ENCODE results near the gene ANO4.

ANO4 gene

DNA sequence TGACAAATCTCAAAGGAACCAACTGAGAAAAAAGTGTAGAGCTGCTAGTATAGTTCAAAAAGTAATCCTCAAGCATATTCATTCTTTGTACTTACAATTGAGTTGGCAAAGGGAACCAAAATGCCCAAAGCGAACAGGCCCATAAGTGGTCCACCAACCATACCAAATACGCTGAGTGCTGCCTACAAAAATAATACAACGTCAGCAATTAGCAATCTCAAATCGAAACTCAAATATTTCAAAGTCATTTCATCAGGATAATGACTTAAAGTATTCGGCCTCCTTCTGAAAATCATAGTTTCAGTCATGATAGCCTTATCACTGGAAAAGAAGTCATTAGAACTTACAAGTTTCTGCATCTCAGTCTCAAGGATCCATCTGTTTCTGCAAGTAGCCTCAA, 373.4 kb downstream of the ANO4 start:
- TF ChIP-seq, protein P1, sequence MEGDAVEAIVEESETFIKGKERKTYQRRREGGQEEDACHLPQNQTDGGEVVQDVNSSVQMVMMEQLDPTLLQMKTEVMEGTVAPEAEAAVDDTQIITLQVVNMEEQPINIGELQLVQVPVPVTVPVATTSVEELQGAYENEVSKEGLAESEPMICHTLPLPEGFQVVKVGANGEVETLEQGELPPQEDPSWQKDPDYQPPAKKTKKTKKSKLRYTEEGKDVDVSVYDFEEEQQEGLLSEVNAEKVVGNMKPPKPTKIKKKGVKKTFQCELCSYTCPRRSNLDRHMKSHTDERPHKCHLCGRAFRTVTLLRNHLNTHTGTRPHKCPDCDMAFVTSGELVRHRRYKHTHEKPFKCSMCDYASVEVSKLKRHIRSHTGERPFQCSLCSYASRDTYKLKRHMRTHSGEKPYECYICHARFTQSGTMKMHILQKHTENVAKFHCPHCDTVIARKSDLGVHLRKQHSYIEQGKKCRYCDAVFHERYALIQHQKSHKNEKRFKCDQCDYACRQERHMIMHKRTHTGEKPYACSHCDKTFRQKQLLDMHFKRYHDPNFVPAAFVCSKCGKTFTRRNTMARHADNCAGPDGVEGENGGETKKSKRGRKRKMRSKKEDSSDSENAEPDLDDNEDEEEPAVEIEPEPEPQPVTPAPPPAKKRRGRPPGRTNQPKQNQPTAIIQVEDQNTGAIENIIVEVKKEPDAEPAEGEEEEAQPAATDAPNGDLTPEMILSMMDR (IDR thresholded peaks at IDR 0.05; ENCODE audit: insufficient read depth, low read length) = no peak
- TF ChIP-seq GABPA (IDR thresholded peaks at IDR 0.05; ENCODE audit: low read depth) (no peak), REST (IDR thresholded peaks at IDR 0.05; ENCODE audit: insufficient replicate concordance, low read depth) (no peak), SPI1 (IDR thresholded peaks at IDR 0.05; ENCODE audit: borderline replicate concordance, low read depth) (no peak), POLR2AphosphoS5 (IDR thresholded peaks at IDR 0.05; ENCODE audit: low read depth) (no peak)
- H3K4me3 ChIP-seq (replicated peaks; ENCODE audit: insufficient read depth, low read length) = no peak overlapping the region
- H3K27ac ChIP-seq (replicated peaks) = no peak overlapping the region
- DNase-seq (ENCODE audit: low read depth in 1 of 2, low spot score in 1 of 2) = no peak
- peaks cover 5% of the 10 kb centered on the region for H3K27me3 ChIP-seq (ENCODE audit: insufficient read depth, poor library complexity, severe bottlenecking)

GRCh38 chr12:101172316-101172715, 377.7 kb downstream of the ANO4 start:
- Histone ChIP-seq H3K4me3 (replicated peaks; ENCODE audit: insufficient read depth, low read length) (no peak overlapping the region), H3K27me3 (ENCODE audit: insufficient read depth, poor library complexity, severe bottlenecking) (no peaks in the 10 kb centered on the region), H3K27ac (replicated peaks) (no peak overlapping the region)
- peak; percentile 5 to 14 for DNase-seq (ENCODE audit: low read depth in 1 of 2, low spot score in 1 of 2)
- TF ChIP-seq REST (IDR thresholded peaks at IDR 0.05; ENCODE audit: insufficient replicate concordance, low read depth) (no peak), GABPA (IDR thresholded peaks at IDR 0.05; ENCODE audit: low read depth) (no peak), POLR2AphosphoS5 (IDR thresholded peaks at IDR 0.05; ENCODE audit: low read depth) (no peak), SPI1 (IDR thresholded peaks at IDR 0.05; ENCODE audit: borderline replicate concordance, low read depth) (no peak)
- TF ChIP-seq, protein P1 (IDR thresholded peaks at IDR 0.05; ENCODE audit: insufficient read depth, low read length) = no peak

DNA sequence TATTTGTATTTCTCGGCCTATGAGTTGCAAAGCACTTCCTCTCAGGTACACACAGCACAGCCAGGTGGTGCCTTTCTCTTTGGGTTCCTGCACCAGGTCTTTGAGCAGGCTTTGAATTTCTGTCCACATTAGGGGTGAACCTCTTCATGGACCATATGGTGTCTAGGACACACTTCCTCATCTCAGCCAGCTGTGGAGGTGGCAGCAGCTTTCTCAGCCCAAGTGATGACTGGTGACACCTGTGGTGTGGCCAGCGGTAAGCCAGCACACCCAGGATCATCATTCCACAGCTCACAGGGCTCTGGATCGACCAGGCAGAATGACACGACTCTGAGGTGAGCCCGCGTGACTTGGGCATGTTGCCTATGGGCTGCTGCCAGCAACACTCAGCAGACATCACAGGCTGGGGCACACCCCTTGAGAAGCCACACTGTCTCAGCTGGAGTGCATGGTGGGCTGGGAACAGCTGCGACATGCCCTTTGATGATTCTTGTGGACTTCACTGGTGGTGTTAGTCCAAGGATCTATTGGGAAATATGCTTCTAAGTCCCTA, 378.7 kb downstream of the ANO4 start:
- TF ChIP-seq SPI1 (IDR thresholded peaks at IDR 0.05; ENCODE audit: borderline replicate concordance, low read depth) = no peak
- no peak for TF ChIP-seq REST (IDR thresholded peaks at IDR 0.05; ENCODE audit: insufficient replicate concordance, low read depth)
- TF ChIP-seq, protein P1 (IDR thresholded peaks at IDR 0.05; ENCODE audit: insufficient read depth, low read length) = no peak
- no peak for TF ChIP-seq POLR2AphosphoS5 (IDR thresholded peaks at IDR 0.05; ENCODE audit: low read depth)
- no peak overlapping the region for H3K27ac ChIP-seq (replicated peaks)
- no peak for DNase-seq (ENCODE audit: low read depth in 1 of 2, low spot score in 1 of 2)
- no peaks in the 10 kb centered on the region for H3K27me3 ChIP-seq (ENCODE audit: insufficient read depth, poor library complexity, severe bottlenecking)
- no peak overlapping the region for H3K4me3 ChIP-seq (replicated peaks; ENCODE audit: insufficient read depth, low read length)

All from HL-60 (cell line).